Measurements from ENCODE around the gene PRDM15.

- no peak for TF ChIP-seq CTCF (IDR thresholded peaks at IDR 0.05; ENCODE audit: low read length)
- TF ChIP-seq EZH2 (optimal IDR thresholded peaks at IDR 0.05; ENCODE audit: low read depth, low read length), result no peak
- no peak for TF ChIP-seq EZH2phosphoT487 (IDR thresholded peaks at IDR 0.05; ENCODE audit: low read length)
These were observed 68.6 kb downstream of the PRDM15 start for GRCh38 chr21:41810597-41810932.
